Measurements from ENCODE around the gene RNF208.

The RNF208 gene

GRCh38 chr9:137226338-137227053 is 4.5 kb upstream of the RNF208 start:
- no peak for DNase-seq

GRCh38 chr9:137225699-137226331 is 3.8 kb upstream of the RNF208 start:
- no peak for DNase-seq

GRCh38 chr9:137224830-137225694 is 3.0 kb upstream of the RNF208 start, which contains the start of gene CYSRT1:
Gene CYSRT1 (plus strand): TSS chr9:137225174. CDS start chr9:137225622, 448 bp downstream.
- DNase-seq = no peak

DNA sequence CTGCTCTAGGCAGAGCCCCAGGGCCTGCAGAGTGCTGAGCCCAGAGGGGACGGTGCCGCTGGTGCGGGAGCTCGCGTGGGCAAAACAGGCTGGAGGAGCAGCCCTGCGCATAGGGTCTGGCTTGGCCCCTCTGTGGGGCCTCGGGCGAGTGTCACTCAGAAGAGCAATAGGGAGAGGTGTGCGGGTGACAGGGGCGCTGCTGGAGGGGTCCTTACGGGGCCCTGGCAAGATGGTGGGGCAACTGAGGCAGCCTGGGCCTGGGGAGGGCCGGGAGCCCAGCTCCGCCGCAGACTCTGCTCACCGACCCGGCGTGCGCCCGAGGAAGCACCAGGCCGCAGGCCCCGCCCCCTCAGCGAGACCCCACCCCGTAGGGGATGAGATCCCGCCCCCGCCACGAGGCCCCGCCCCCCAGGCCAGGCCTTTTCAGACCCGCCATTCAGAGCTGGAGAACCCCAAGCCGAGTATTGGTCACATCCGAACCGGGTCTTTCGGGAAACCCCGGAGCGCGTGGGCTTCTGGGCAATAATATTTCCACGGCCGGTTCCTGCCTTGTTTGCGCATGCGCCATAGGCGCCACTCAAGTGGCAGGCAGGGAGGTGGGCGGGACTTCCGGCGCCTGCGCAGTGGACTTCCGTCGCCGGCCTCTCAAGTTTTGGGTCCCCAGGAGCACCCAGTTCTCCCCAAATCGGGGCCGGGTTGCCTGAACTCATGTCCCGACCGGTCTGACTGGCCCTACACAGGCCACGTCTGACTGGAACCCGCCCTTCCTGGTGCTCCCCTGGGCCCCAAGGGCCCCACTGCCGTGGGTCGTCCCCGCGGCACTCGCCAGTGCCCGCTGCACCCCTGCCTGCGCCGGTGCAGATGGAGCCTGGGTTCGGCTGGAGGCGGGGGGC is 1.3 kb upstream of the RNF208 start:
- peak; percentile 99 for DNase-seq

DNA sequence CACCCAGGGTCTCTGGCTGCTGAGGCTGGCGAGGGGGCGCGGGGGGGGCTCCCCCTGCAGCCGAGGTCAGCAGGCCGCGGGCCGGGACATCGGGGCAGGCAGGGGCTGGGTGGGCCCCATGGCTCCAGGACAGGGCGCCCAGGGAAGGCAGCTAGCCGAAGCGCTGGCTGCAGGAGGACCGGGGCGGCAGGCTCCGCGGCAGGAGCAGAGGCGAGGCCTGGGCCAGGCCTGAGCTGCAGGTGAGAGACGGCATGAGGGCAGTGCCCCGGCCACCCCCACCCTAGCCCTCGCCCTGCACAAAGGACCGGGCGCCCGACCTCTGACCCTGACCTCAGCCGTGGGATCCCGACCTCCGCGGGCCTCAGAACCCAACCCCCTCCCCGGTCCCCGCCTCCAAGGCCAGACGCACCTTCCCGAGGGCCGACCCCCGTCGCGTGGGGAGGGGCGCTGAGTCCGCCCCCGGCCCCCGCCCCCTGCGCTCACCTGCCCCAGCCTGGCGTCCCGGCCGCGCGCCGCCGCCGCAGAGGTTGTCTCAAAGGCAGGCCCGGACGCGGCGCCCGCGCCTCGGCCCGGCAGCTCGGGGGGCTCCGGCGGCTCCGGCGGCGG is 431 bp downstream of the RNF208 start:
- DNase-seq = peak; percentile 63

DNA sequence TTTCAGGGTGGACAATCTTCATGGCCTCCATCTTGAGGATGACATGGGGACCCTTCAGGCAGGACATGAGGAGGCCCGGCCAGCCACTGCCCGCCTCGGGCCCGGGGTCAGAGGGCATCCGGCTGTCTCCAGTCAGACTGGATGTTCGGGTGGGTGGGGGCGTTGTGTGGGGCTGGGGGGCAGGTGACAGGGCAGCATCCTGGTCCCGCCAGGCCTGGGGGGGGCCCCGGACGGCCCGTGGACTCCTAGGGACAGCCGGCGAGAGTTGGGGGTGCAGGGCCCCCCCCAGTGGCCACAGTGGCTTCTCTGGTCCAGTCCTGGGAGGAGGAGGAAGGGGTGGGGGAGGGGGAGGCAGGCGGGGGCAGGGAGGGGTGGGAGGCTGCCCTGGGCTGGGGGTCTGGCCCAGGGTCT is 940 bp downstream of the RNF208 start:
- DNase-seq = no peak

DNA sequence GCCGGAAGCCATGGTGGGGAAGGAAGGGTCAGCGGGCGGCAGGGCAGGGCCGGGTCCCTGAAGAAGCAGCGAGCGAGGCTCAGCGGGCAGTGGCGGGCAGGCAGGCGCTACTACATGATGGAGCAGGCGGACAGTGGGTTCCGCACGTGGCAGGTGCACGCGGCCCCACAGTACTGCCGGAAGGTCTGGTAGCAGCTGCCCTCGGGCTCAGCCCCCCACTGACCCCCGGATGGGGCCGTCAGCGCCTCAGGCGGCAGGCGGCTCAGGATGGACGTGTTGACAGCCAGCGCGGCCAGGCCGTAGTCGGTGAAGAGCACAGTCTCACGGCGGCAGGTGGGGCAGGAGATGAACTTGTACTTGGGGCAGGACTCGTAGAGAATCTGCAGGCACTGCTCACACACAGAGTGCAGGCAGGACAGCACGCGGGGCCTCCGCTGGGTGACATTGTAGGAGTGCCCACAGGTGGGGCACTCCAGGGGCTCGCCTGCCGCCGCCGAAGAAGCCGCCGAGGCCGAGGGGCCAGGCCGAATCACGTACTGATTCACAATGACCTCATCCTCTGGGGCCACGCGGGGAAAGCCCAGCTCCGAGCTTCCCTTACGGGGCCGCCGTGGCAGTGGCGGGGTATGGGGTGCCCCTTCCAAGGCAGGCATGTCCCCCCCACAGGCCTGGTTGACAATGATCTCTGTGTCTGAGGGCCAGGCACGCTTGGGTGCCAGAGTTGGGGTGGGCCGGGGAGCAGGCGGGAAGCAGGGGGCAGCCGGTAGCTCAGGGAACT is 1.5 kb downstream of the RNF208 start:
- no peak for DNase-seq

GRCh38 chr9:137219757-137220316 is 2.2 kb downstream of the RNF208 start:
- DNase-seq = no peak

- peak; percentile 46 for DNase-seq
Measured at GRCh38 chr9:137218754-137219271, 3.2 kb downstream of the RNF208 start.

- DNase-seq = no peak
Measured at GRCh38 chr9:137218212-137218753, 3.8 kb downstream of the RNF208 start.

GRCh38 chr9:137217276-137218211 is 4.5 kb downstream of the RNF208 start:
- DNase-seq = peak; percentile 77

DNA sequence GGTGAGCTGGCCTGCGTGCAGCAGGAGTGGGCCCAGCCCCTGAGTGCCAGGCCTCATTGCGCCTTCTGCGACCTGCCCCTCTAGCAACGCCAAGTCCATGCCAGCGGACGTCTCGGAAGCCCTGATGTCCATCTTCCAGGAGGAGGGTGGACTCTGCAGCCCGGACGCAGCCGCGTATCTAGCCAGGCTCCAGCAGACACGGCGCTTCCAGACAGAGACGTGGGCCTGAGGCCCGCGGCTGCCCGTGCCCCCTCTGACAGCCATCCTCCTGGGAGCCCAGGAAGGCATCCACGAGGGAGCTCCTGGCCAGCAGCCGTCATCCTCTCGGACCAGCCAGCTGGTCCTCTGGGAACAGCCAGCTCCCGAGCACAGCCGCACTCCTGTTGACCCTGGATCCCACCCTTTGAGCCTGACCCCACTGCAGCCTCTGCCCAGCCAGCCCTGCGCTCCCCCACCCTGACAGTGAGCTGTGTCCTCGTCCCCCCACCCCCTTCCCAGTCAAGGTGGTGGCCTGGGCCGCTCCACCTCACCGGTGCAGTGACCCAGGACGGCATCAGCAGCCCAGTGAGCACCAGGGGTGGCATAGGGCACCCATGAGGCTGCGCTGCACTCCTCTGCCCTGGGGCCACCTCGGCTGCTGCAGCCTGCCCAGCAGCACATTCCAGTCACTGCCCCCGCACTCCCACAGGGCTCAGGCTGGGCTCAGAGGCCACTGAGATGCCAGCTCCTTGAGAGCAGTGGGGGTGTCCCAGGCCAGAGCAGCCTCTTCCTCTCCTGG is 5.7 kb downstream of the RNF208 start:
- no peak for DNase-seq

GRCh38 chr9:137215196-137215986 is 6.6 kb downstream of the RNF208 start:
- no peak for DNase-seq

- DNase-seq = no peak
Measured at GRCh38 chr9:137214620-137215019, 7.4 kb downstream of the RNF208 start.

- no peak for DNase-seq
Measured at GRCh38 chr9:137213160-137214060, 8.6 kb downstream of the RNF208 start.

GRCh38 chr9:137212520-137212919 is 9.5 kb downstream of the RNF208 start:
- no peak for DNase-seq

Data from NCI-H69 (cell line).